ENCODE results near the gene MUC21.

MUC21 gene

GRCh38 chr6:31001281-31001888 lies 17.9 kb downstream of the MUC21 start:
- H3K9ac ChIP-seq (ENCODE audit: low read length), result no peak overlapping the region

GRCh38 chr6:31002471-31002870 lies 19.0 kb downstream of the MUC21 start:
- no peak overlapping the region for H3K27ac ChIP-seq (ENCODE audit: low read depth, low read length)
- H4K8ac ChIP-seq (ENCODE audit: low read depth, low read length), result no peak overlapping the region
- no peak overlapping the region for H2AFZ ChIP-seq (ENCODE audit: insufficient read depth, low read length, poor library complexity)
- H3K9ac ChIP-seq (ENCODE audit: low read length), result no peak overlapping the region
- H2BK120ac ChIP-seq (ENCODE audit: insufficient read depth, low read length, poor library complexity), result no peak overlapping the region
- WGBS (ENCODE audit: extremely low coverage, insufficient coverage, insufficient read length), result no CpG with 5 or more reads among the region's 2 CpGs
- H4K91ac ChIP-seq (ENCODE audit: low read depth, low read length), result no peak overlapping the region
- H4K12ac ChIP-seq (ENCODE audit: low read depth, low read length), result no peak overlapping the region
- H3K18ac ChIP-seq (ENCODE audit: low read length), result no peak overlapping the region
- no peak overlapping the region for H3K4me2 ChIP-seq (ENCODE audit: low read length)
- no peaks in the 10 kb centered on the region for H3K79me1 ChIP-seq (ENCODE audit: low read length)
- peaks cover 2% of the 10 kb centered on the region for H3K9me3 ChIP-seq (ENCODE audit: insufficient read depth, low read depth, low read length)
- no peak overlapping the region for H3K14ac ChIP-seq (ENCODE audit: low read length)
- H3K27me3 ChIP-seq (ENCODE audit: insufficient read depth, low read length), result no peaks in the 10 kb centered on the region
- H2BK5ac ChIP-seq (ENCODE audit: low read depth, low read length, poor library complexity), result no peak overlapping the region
- H3K4ac ChIP-seq (ENCODE audit: low read depth, low read length), result no peak overlapping the region
- H2AK5ac ChIP-seq (ENCODE audit: low read length), result no peak overlapping the region
- H3K79me2 ChIP-seq (ENCODE audit: control insufficient read depth, insufficient read depth, low read length, poor library complexity), result no peaks in the 10 kb centered on the region
- no peaks in the 10 kb centered on the region for H3K36me3 ChIP-seq (ENCODE audit: control insufficient read depth in 1 of 2, insufficient read depth in 2 of 2, low read length in 2 of 2)
- H3K4me3 ChIP-seq (ENCODE audit: low read depth, low read length), result no peak overlapping the region
- no peak for DNase-seq
- H3K4me1 ChIP-seq (ENCODE audit: control insufficient read depth in 1 of 2, insufficient read depth in 2 of 2, low read length in 2 of 2), result no peaks in the 10 kb centered on the region
- H3K23ac ChIP-seq (ENCODE audit: low read length), result no peak overlapping the region
- H2BK12ac ChIP-seq (ENCODE audit: low read length), result no peak overlapping the region

More at GRCh38 chr6:31001281-31001888, 17.9 kb downstream of the MUC21 start:
- H3K4me2 ChIP-seq (ENCODE audit: low read length), result no peak overlapping the region
- H3K4me1 ChIP-seq (ENCODE audit: control insufficient read depth in 1 of 2, insufficient read depth in 2 of 2, low read length in 2 of 2), result no peaks in the 10 kb centered on the region
- H4K12ac ChIP-seq (ENCODE audit: low read depth, low read length), result no peak overlapping the region
- no peak overlapping the region for H2AK5ac ChIP-seq (ENCODE audit: low read length)
- no peak overlapping the region for H3K14ac ChIP-seq (ENCODE audit: low read length)
- H2BK12ac ChIP-seq (ENCODE audit: low read length), result no peak overlapping the region
- DNase-seq, result no peak
- H3K79me1 ChIP-seq (ENCODE audit: low read length), result no peaks in the 10 kb centered on the region
- H2BK120ac ChIP-seq (ENCODE audit: insufficient read depth, low read length, poor library complexity), result no peak overlapping the region
- no peaks in the 10 kb centered on the region for H3K27me3 ChIP-seq (ENCODE audit: insufficient read depth, low read length)
- WGBS (ENCODE audit: extremely low coverage, insufficient coverage, insufficient read length), result no CpG with 5 or more reads among the region's 13 CpGs
- H3K36me3 ChIP-seq (ENCODE audit: control insufficient read depth in 1 of 2, insufficient read depth in 2 of 2, low read length in 2 of 2), result no peaks in the 10 kb centered on the region
- H4K91ac ChIP-seq (ENCODE audit: low read depth, low read length), result no peak overlapping the region
- no peak overlapping the region for H3K4ac ChIP-seq (ENCODE audit: low read depth, low read length)
- no peaks in the 10 kb centered on the region for H3K79me2 ChIP-seq (ENCODE audit: control insufficient read depth, insufficient read depth, low read length, poor library complexity)
- no peak overlapping the region for H3K27ac ChIP-seq (ENCODE audit: low read depth, low read length)
- no peak overlapping the region for H3K23ac ChIP-seq (ENCODE audit: low read length)
- no peak overlapping the region for H4K8ac ChIP-seq (ENCODE audit: low read depth, low read length)
- no peak overlapping the region for H2AFZ ChIP-seq (ENCODE audit: insufficient read depth, low read length, poor library complexity)
- H3K9me3 ChIP-seq (ENCODE audit: insufficient read depth, low read depth, low read length), result peaks cover 2% of the 10 kb centered on the region
- H2BK5ac ChIP-seq (ENCODE audit: low read depth, low read length, poor library complexity), result no peak overlapping the region
- no peak overlapping the region for H3K18ac ChIP-seq (ENCODE audit: low read length)
- H3K4me3 ChIP-seq (ENCODE audit: low read depth, low read length), result no peak overlapping the region

DNA sequence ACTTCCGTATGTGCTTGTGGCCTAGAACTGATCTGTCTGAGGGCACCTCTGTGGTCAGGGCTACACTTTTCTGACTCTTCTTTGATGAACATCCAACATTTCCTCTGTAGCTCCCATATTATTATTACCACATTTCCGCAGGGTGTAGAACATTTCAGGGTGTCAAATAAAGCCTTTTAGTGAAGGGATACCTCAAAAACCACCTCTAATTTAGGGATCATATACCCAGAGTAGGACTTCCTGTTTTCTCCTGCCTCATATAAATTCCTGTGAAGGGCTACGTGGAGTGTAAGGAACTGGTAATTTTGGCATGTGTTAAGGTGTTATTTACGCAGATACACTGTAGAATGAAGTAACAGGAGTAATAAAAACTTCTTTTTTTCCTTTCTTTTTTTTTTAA lies 21.3 kb downstream of the MUC21 start:
- Histone ChIP-seq H3K4me2 (ENCODE audit: low read length) (no peak overlapping the region), H3K4me1 (ENCODE audit: control insufficient read depth in 1 of 2, insufficient read depth in 2 of 2, low read length in 2 of 2) (peaks cover 0 to 2% of the 10 kb centered on the region in 2 experiments), H3K18ac (ENCODE audit: low read length) (no peak overlapping the region), H2BK12ac (ENCODE audit: low read length) (no peak overlapping the region), H3K36me3 (ENCODE audit: control insufficient read depth in 1 of 2, insufficient read depth in 2 of 2, low read length in 2 of 2) (no peaks in the 10 kb centered on the region), H4K8ac (ENCODE audit: low read depth, low read length) (no peak overlapping the region), H3K23ac (ENCODE audit: low read length) (no peak overlapping the region), H3K79me1 (ENCODE audit: low read length) (no peaks in the 10 kb centered on the region), H3K14ac (ENCODE audit: low read length) (no peak overlapping the region), H3K79me2 (ENCODE audit: control insufficient read depth, insufficient read depth, low read length, poor library complexity) (no peaks in the 10 kb centered on the region), H2AFZ (ENCODE audit: insufficient read depth, low read length, poor library complexity) (no peak overlapping the region), H3K4ac (ENCODE audit: low read depth, low read length) (no peak overlapping the region), H3K27ac (ENCODE audit: low read depth, low read length) (no peak overlapping the region), H4K91ac (ENCODE audit: low read depth, low read length) (no peak overlapping the region), H4K12ac (ENCODE audit: low read depth, low read length) (no peak overlapping the region), H2AK5ac (ENCODE audit: low read length) (no peak overlapping the region), H2BK120ac (ENCODE audit: insufficient read depth, low read length, poor library complexity) (no peak overlapping the region), H3K9me3 (ENCODE audit: insufficient read depth, low read depth, low read length) (peaks cover 2% of the 10 kb centered on the region), H3K4me3 (ENCODE audit: low read depth, low read length) (no peak overlapping the region), H3K27me3 (ENCODE audit: insufficient read depth, low read length) (no peaks in the 10 kb centered on the region), H2BK5ac (ENCODE audit: low read depth, low read length, poor library complexity) (no peak overlapping the region), H3K9ac (ENCODE audit: low read length) (no peak overlapping the region)
- no CpG with 5 or more reads among the region's 4 CpGs for WGBS (ENCODE audit: extremely low coverage, insufficient coverage, insufficient read length)
- no peak for DNase-seq

- Histone ChIP-seq H3K4me1 (ENCODE audit: control insufficient read depth in 1 of 2, insufficient read depth in 2 of 2, low read length in 2 of 2) (peaks cover 3 to 5% of the 10 kb centered on the region in 2 experiments), H3K14ac (ENCODE audit: low read length) (no peak overlapping the region), H4K8ac (ENCODE audit: low read depth, low read length) (no peak overlapping the region), H2BK120ac (ENCODE audit: insufficient read depth, low read length, poor library complexity) (no peak overlapping the region), H3K23ac (ENCODE audit: low read length) (no peak overlapping the region), H3K9ac (ENCODE audit: low read length) (no peak overlapping the region), H2AK5ac (ENCODE audit: low read length) (no peak overlapping the region), H3K4me3 (ENCODE audit: low read depth, low read length) (no peak overlapping the region), H3K79me1 (ENCODE audit: low read length) (no peaks in the 10 kb centered on the region), H3K18ac (ENCODE audit: low read length) (no peak overlapping the region), H2BK5ac (ENCODE audit: low read depth, low read length, poor library complexity) (no peak overlapping the region), H2BK12ac (ENCODE audit: low read length) (no peak overlapping the region), H3K4me2 (ENCODE audit: low read length) (no peak overlapping the region), H3K79me2 (ENCODE audit: control insufficient read depth, insufficient read depth, low read length, poor library complexity) (no peaks in the 10 kb centered on the region), H3K4ac (ENCODE audit: low read depth, low read length) (no peak overlapping the region), H3K27ac (ENCODE audit: low read depth, low read length) (no peak overlapping the region), H3K27me3 (ENCODE audit: insufficient read depth, low read length) (no peaks in the 10 kb centered on the region), H3K36me3 (ENCODE audit: control insufficient read depth in 1 of 2, insufficient read depth in 2 of 2, low read length in 2 of 2) (no peaks in the 10 kb centered on the region), H2AFZ (ENCODE audit: insufficient read depth, low read length, poor library complexity) (no peak overlapping the region), H3K9me3 (ENCODE audit: insufficient read depth, low read depth, low read length) (no peaks in the 10 kb centered on the region), H4K91ac (ENCODE audit: low read depth, low read length) (no peak overlapping the region), H4K12ac (ENCODE audit: low read depth, low read length) (no peak overlapping the region)
- peak in 1 of 2 donors; percentile 65 for DNase-seq
- no CpG with 5 or more reads among the region's 9 CpGs for WGBS (ENCODE audit: extremely low coverage, insufficient coverage, insufficient read length)
These were observed 21.9 kb downstream of the MUC21 start for GRCh38 chr6:31005249-31006020.
